A549 (cell line): ENCODE results near the gene FGFR2. TPM values are rescaled to one million over a fixed set of nuclear protein-coding genes. Genes with fewer than 3 reads are reported as not detected.

Source experiments
- ATAC-seq, 2 experiments: fragments of 200-7000 bp in 1 of 2; fragments of >200 bp in 1 of 2; cut with Nextera tagmentation in 1 of 2; cut with Tn5 transposase in 1 of 2; 3 replicates each; pipeline versions ENCODE4 v1.8.0 to v1.9.1; 2018 to 2020; ENCODE audit warnings: mild to moderate bottlenecking in 1 of 2, moderate library complexity in 1 of 2
- CTCF ChIA-PET: fragments of 300-600 bp; sonication (Branson Sonifier 250); formaldehyde crosslinking; extraction: SDS; loops from one replicate; lab custom pipeline; 2021; ENCODE audit warnings: antibody characterized with exemption, inconsistent platforms; lab: Yijun Ruan, JAX
- POLR2A ChIA-PET: fragments of 350-600 bp; formaldehyde crosslinking; extraction: SDS; loops from one replicate; lab custom pipeline; 2021; ENCODE audit warnings: antibody characterized with exemption, inconsistent platforms; lab: Yijun Ruan, JAX
- DNase-seq, 2 experiments: peaks; one replicate each; pipeline versions ENCODE4 v3.0.0 to v3.0.0-alpha.2; 2011 to 2016; ENCODE audit warnings: low read depth in 1 of 2, low spot score in 1 of 2
- FAIRE-seq: peaks from 2 replicates; lab custom pipeline; 2011; peaks lifted over from hg19 to GRCh38; lab: Jason Lieb, UNC
- H3K27ac ChIP-seq, 2 experiments: fragments of >200 bp; sonication (Bioruptor Twin); formaldehyde crosslinking; 3 replicates each; pipeline ENCODE4 v1.5.1; 2016 to 2017
- H3K4me1 ChIP-seq: fragments of >200 bp; sonication (Bioruptor Twin); formaldehyde crosslinking; 3 replicates; pipeline ENCODE4 v1.6.1; 2016
- H3K4me2 ChIP-seq: fragments of >200 bp; sonication (Bioruptor Twin); formaldehyde crosslinking; 3 replicates; pipeline ENCODE4 v1.6.1; 2016
- H3K4me3 ChIP-seq: fragments of >200 bp; sonication (Bioruptor Twin); formaldehyde crosslinking; 3 replicates; pipeline ENCODE4 v1.5.1; 2016
- H3K9me3 ChIP-seq: fragments of >200 bp; sonication (Bioruptor Twin); formaldehyde crosslinking; 3 replicates; pipeline ENCODE4 v1.6.1; 2016
- CEBPB ChIP-seq, 2 experiments: fragments of >200 bp in 1 of 2; sonication (Bioruptor Twin) in 1 of 2; formaldehyde crosslinking in 1 of 2; IDR thresholded peaks; 2 replicates each; pipeline ENCODE4 v1.6.1; 2012 to 2016
- CHD4 ChIP-seq: fragments of 200-600 bp; sonication (generic); IDR thresholded peaks from 2 replicates; pipeline ENCODE4 v1.6.1; 2016; ENCODE audit warnings: antibody characterized with exemption, mild to moderate bottlenecking, borderline replicate concordance
- EHMT2 ChIP-seq: fragments of 200-600 bp; sonication (generic); IDR thresholded peaks from 2 replicates; pipeline ENCODE4 v1.6.1; 2016; ENCODE audit warnings: antibody characterized with exemption, low read depth, mild to moderate bottlenecking, moderate library complexity
- EP300 ChIP-seq, 2 experiments: fragments of >200 bp; sonication (Bioruptor Twin); formaldehyde crosslinking; IDR thresholded peaks; 2 replicates in 1 of 2; 3 replicates in 1 of 2; pipeline ENCODE4 v1.6.1; 2016 to 2017
- ESRRA ChIP-seq: fragments of 150-350 bp; IDR thresholded peaks from 2 replicates; pipeline ENCODE4 v1.6.1; 2014; ENCODE audit warnings: mild to moderate bottlenecking, low read length, borderline replicate concordance
- FOXS1 ChIP-seq: fragments of 250-450 bp; sonication (Bioruptor Pico); IDR thresholded peaks from 2 replicates; pipeline ENCODE4 v1.5.0; 2020; ENCODE audit warnings: mild to moderate bottlenecking, moderate library complexity
- GATA3 ChIP-seq: IDR thresholded peaks from 2 replicates; pipeline ENCODE4 v1.6.1; 2012; ENCODE audit warnings: borderline replicate concordance
- HMGXB4 ChIP-seq: fragments of 250-450 bp; sonication (Bioruptor Pico); IDR thresholded peaks from 2 replicates; pipeline ENCODE4 v1.5.0; 2021; ENCODE audit warnings: mild to moderate bottlenecking, moderate library complexity, borderline replicate concordance
- HOXB13 ChIP-seq: fragments of 250-450 bp; sonication (Bioruptor Pico); IDR thresholded peaks from 2 replicates; pipeline ENCODE4 v1.5.0; 2020; ENCODE audit warnings: low read depth, mild to moderate bottlenecking, moderate library complexity
- HOXB5 ChIP-seq: fragments of 250-450 bp; sonication (Bioruptor Pico); IDR thresholded peaks from 2 replicates; pipeline ENCODE4 v1.5.0; 2020; ENCODE audit warnings: mild to moderate bottlenecking, moderate library complexity
- NFE2L2 ChIP-seq: fragments of 150-350 bp; conservative IDR thresholded peaks from 2 replicates; pipeline ENCODE4 v1.6.1; 2014; ENCODE audit warnings: low read length
- NPAS2 ChIP-seq: fragments of 250-450 bp; sonication (Bioruptor Pico); IDR thresholded peaks from 2 replicates; pipeline ENCODE4 v1.8.0; 2022; ENCODE audit warnings: mild to moderate bottlenecking, moderate library complexity, borderline replicate concordance
- REST ChIP-seq: fragments of 200-600 bp; sonication (generic); IDR thresholded peaks from 2 replicates; pipeline ENCODE4 v1.6.1; 2016; ENCODE audit warnings: antibody characterized with exemption, mild to moderate bottlenecking, moderate library complexity
- RNF2 ChIP-seq: fragments of 200-600 bp; sonication (generic); IDR thresholded peaks from 2 replicates; pipeline ENCODE4 v1.6.1; 2016; ENCODE audit warnings: low read depth, mild to moderate bottlenecking, antibody characterized with exemption, moderate library complexity, borderline replicate concordance
- ZC3H11A ChIP-seq: fragments of 450-650 bp; IDR thresholded peaks from 2 replicates; pipeline ENCODE4 v1.6.1; 2014; ENCODE audit warnings: antibody characterized with exemption, mild to moderate bottlenecking
- WGBS: methylation state at CpG from one replicate; pipeline ENCODE4 v1.1.6; 2017; ENCODE audit errors: missing lambda C conversion rate; 5-methylcytosine and 5-hydroxymethylcytosine counted together
- polyA plus RNA-seq, 4 experiments: library from polyadenylated mRNA; depleted of rRNA in 3 of 4; stranded (reverse); fragments of >200 nt; fragmentation: RNase III in 1 of 4; extraction: RNeasy Plus Mini Kit Qiagen cat#74134 plus additional on column Dnase treatment in 1 of 4; gene quantifications; 2 replicates in 3 of 4; 3 replicates in 1 of 4; pipeline ENCODE4 v1.2.3, GENCODE V29; 2011 to 2017

The FGFR2 gene
- polyA plus RNA-seq, 2 of the 4 experiments (the other 2 are of a cell fraction): 0.16 to 0.22 TPM

- CTCF ChIA-PET: no interaction called here
- POLR2A ChIA-PET: no interaction called here
- no peak for FAIRE-seq
Observed at GRCh38 chr10:121501796-121502195, 96.4 kb downstream of the FGFR2 start.

GRCh38 chr10:121500701-121501332 lies 97.4 kb downstream of the FGFR2 start:
- TF ChIP-seq GATA3 (no peak), ZC3H11A (no peak), FOXS1 (CRISPR knock-in tag) (no peak)
- ATAC-seq (no peak), FAIRE-seq (no peak), DNase-seq (no peak)
- H3K4me1 ChIP-seq: no peaks in the 10 kb centered on the region
- CTCF ChIA-PET: no interaction called here
- WGBS: 52% methylated on average over 16 of the region's 16 CpGs
- H3K4me2 ChIP-seq: no peak overlapping the region
- no peak overlapping the region for H3K27ac ChIP-seq
- no peak overlapping the region for H3K4me3 ChIP-seq
- POLR2A ChIA-PET: no interaction called here
- no peaks in the 10 kb centered on the region for H3K9me3 ChIP-seq

More at GRCh38 chr10:121501796-121502195, 96.4 kb downstream of the FGFR2 start:
- Histone ChIP-seq H3K4me2 (no peak overlapping the region), H3K9me3 (no peaks in the 10 kb centered on the region), H3K4me1 (no peaks in the 10 kb centered on the region), H3K27ac (no peak overlapping the region)
- DNase-seq (no peak), ATAC-seq (no peak)
- no peak for TF ChIP-seq CEBPB (IDR thresholded peaks at IDR 0.05)
- no peak for TF ChIP-seq NFE2L2
- TF ChIP-seq HOXB5: no peak
- TF ChIP-seq, all 56 proteins: peak for 0
- no peak overlapping the region for H3K4me3 ChIP-seq
- 38% methylated on average over 7 of the region's 7 CpGs for WGBS

GRCh38 chr10:121497513-121498470 lies 100.5 kb downstream of the FGFR2 start:
- no peak for TF ChIP-seq ESRRA
- TF ChIP-seq CHD4: no peak
- no peak for TF ChIP-seq REST
- no peak for TF ChIP-seq NPAS2 (CRISPR knock-in tag)
- TF ChIP-seq EP300 (IDR thresholded peaks at IDR 0.05): no peak
- TF ChIP-seq GATA3: no peak
- TF ChIP-seq HOXB13 (CRISPR knock-in tag): no peak
- no peak for TF ChIP-seq EHMT2
- no peak for TF ChIP-seq HMGXB4 (CRISPR knock-in tag)
- no peak for TF ChIP-seq CEBPB (IDR thresholded peaks at IDR 0.05)
- TF ChIP-seq RNF2: no peak
- no peak overlapping the region for H3K27ac ChIP-seq
- ATAC-seq: no peak
- H3K4me3 ChIP-seq: no peak overlapping the region
- no peaks in the 10 kb centered on the region for H3K9me3 ChIP-seq
- no peaks in the 10 kb centered on the region for H3K4me1 ChIP-seq
- 37% methylated on average over 14 of the region's 14 CpGs for WGBS
- no peak overlapping the region for H3K4me2 ChIP-seq
- DNase-seq: no peak
- FAIRE-seq: no peak
- CTCF ChIA-PET: no interaction called here
- POLR2A ChIA-PET: no interaction called here
